AG08395 (cell line): ENCODE results near the gene MT1G.
"Not testable (repeated sequence)": the region's sequence is repeated elsewhere in the genome, so short reads cannot be mapped to it uniquely, and the experiment has no call there.

Source experiments
- DNase-seq: peaks from one replicate; pipeline ENCODE4 v3.0.0; 2012; ENCODE audit warnings: mixed read lengths, low spot score

The MT1G gene

DNA sequence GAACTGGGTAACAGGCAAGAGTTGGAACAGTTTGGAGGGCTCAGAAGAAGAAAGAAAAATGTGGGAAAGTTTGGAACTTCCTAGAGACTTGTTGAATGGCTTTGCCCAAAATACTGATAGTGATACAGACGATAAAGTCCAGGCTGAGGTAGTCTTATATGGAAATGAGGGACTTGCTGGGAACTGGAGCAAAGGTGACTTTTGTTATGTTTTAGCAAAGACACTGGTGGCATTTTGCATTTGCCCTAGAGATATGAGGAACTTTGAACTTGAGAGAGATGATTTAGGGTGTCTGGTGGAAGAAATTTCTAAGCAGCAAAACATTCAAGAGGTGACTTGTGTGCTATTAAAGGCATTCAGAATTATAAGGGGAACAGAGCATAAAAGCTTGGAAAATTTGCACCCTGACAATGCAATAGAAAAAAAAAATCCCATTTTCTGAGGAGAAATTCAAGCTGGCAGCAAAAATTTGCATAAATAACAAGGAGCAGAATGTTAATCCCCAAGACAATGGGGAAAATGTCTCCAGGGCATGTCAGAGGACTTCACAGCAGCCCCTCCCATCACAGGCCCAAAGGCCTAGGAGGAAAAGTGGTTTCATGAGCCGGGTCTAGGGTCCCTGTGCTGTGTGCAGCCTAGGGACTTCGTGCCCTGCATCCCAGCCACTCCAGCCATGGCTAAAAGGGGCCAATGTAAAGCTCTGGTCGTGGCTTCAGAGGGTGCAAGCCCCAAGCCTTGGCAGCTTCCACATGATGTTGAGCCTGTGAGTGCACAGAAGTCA, 46.0 kb downstream of the MT1G start:
- DNase-seq, result not testable (repeated sequence)

GRCh38 chr16:56620339-56620897, 47.4 kb downstream of the MT1G start:
- DNase-seq, result no peak

- no peak for DNase-seq
These were observed 49.7 kb downstream of the MT1G start for GRCh38 chr16:56618138-56618537.

DNA sequence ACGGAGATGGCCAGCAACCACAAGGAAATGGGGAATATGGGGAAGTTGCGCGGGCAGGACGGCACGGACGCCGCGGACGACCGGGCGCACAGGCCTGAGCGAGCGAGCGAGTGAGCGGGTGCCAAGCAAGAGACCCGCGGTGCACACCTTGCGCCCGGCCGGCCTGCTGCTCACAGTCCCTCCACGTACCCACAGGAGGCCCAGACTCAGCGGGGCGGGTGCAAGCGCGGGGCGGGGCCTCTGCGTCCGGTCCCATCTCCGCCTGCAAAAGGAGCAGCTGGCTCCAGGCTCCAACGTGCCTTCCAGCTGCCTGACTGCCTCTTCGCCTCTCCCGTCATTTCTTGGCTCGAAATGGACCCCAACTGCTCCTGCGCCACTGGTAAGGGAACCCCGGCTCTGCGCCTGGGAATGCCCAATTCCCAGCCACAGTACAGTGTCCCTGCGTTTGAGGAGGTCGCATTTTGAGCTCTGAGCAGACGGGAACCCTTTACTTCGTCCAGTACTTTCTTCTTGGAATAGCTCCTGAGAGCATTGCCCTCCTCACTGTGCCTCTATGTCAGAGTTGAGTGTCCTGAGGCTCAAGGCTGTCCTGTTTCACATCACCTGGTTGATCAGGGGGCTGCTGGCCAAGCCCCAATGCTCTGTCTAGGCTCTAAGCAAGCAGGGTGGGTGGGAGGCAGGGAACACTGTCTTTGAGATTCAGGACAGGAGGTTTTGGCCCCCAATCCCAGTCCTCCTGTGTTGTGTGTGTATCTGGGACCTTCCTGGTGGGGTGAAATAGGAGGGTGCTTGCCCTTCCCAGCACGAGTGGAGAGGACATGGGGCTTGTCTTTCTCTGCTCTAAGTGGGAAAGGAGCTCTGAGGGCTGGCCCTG, 50.4 kb downstream of the MT1G start:
- peak; percentile 66 for DNase-seq
